ENCODE data around the gene C1orf56. TPM values are rescaled to one million over a fixed set of nuclear protein-coding genes. Genes with fewer than 3 reads are reported as not detected.
A peak's percentile ranks its signal among the peaks of the same experiment; 100 is the strongest.

The C1orf56 gene
- total RNA-seq, 2 experiments from 2014 or later, result 1.3 to 1.5 TPM

- no peaks in the 10 kb centered on the region for H3K27me3 Mint-ChIP-seq
- peak; percentile 91 for DNase-seq
- peak overlapping the region; percentile 30 for H3K4me3 Mint-ChIP-seq
- no peaks in the 10 kb centered on the region for H3K9me3 Mint-ChIP-seq (ENCODE audit: low read depth)
- peaks cover 26% of the 10 kb centered on the region for H3K36me3 Mint-ChIP-seq (ENCODE audit: low read depth)
- H3K27ac Mint-ChIP-seq, result peak overlapping the region; percentile 65
- H3K4me1 Mint-ChIP-seq, result peaks cover 5% of the 10 kb centered on the region
- peak; percentile 100 for ATAC-seq
- CTCF ChIA-PET, result interaction anchor here (0.5 to 3.1 kb wide), 27 partner anchors 12 to 1060 kb away, joined by 3 to 19 read pairs (median 5); partner anchors contain the start of genes BNIPL, C1orf56, CDC42SE1 and MINDY1
- intact Hi-C loops (cut with DNase I, micrococcal nuclease), result loop anchor here (1.0 to 5.0 kb wide), 6 partner anchors 32 to 132 kb away; partner anchors contain the start of genes GABPB2 (in 2 of the 2), TNFAIP8L2 (in 2 of the 2) and CDC42SE1 (in 1 of the 2)
- POLR2A ChIA-PET, result interaction anchor here (0.6 kb wide), 1 partner anchor 150 kb away, joined by 3 read pairs; no protein-coding TSS in a partner anchor
Observed at GRCh38 chr1:151024540-151025146, 22.9 kb upstream of the C1orf56 start.

- DNase-seq (no peak), ATAC-seq (no peak)
- no peaks in the 10 kb centered on the region for H3K9me3 Mint-ChIP-seq (ENCODE audit: low read depth)
- no peak overlapping the region for H3K27ac Mint-ChIP-seq
- H3K4me1 Mint-ChIP-seq, result peaks cover 5% of the 10 kb centered on the region
- ChIA-PET CTCF (interaction anchor here (0.7 to 3.1 kb wide), 5 partner anchors 9 to 73 kb away, joined by 3 to 13 read pairs (median 3); partner anchors contain the start of gene MINDY1), POLR2A (no interaction called here)
- intact Hi-C loops (cut with DNase I, micrococcal nuclease), result no loop called here
- no peak overlapping the region for H3K4me3 Mint-ChIP-seq
- H3K36me3 Mint-ChIP-seq (ENCODE audit: low read depth), result peaks cover 29% of the 10 kb centered on the region
- H3K27me3 Mint-ChIP-seq, result no peaks in the 10 kb centered on the region
Observed at GRCh38 chr1:151026460-151026859, 21.1 kb upstream of the C1orf56 start.

GRCh38 chr1:151032164-151032563, 15.4 kb upstream of the C1orf56 start:
- CTCF ChIA-PET, result interaction anchor here (1.9 kb wide), 1 partner anchor 16 kb away, joined by 11 read pairs; the partner anchor contains the start of gene C1orf56
- intact Hi-C loops (cut with DNase I, micrococcal nuclease), result no loop called here
- no peak overlapping the region for H3K4me3 Mint-ChIP-seq
- no peaks in the 10 kb centered on the region for H3K27me3 Mint-ChIP-seq
- peaks cover 3% of the 10 kb centered on the region for H3K4me1 Mint-ChIP-seq
- no peaks in the 10 kb centered on the region for H3K9me3 Mint-ChIP-seq (ENCODE audit: low read depth)
- POLR2A ChIA-PET, result no interaction called here
- H3K27ac Mint-ChIP-seq, result no peak overlapping the region
- no peak for DNase-seq
- H3K36me3 Mint-ChIP-seq (ENCODE audit: low read depth), result peaks cover 38% of the 10 kb centered on the region
- ATAC-seq, result no peak

- no peaks in the 10 kb centered on the region for H3K27me3 Mint-ChIP-seq
- ChIA-PET POLR2A (no interaction called here), CTCF (interaction anchor here (0.5 to 1.4 kb wide), 2 partner anchors 13 to 502 kb away, joined by 3 to 7 read pairs; partner anchors contain the start of gene C1orf56)
- no peaks in the 10 kb centered on the region for H3K9me3 Mint-ChIP-seq (ENCODE audit: low read depth)
- H3K4me1 Mint-ChIP-seq, result peaks cover 3% of the 10 kb centered on the region
- ATAC-seq (no peak), DNase-seq (no peak)
- H3K36me3 Mint-ChIP-seq (ENCODE audit: low read depth), result peaks cover 24% of the 10 kb centered on the region
- H3K27ac Mint-ChIP-seq, result no peak overlapping the region
- intact Hi-C loops (cut with DNase I, micrococcal nuclease), result no loop called here
- H3K4me3 Mint-ChIP-seq, result no peak overlapping the region
Observed at GRCh38 chr1:151035167-151035566, 12.4 kb upstream of the C1orf56 start.

- Mint-ChIP-seq H3K4me3 (no peak within 1 kb of the TSS), H3K27ac (no peak within 1 kb of the TSS), H3K9me3 (ENCODE audit: low read depth) (no peaks in the 10 kb centered on the region), H3K4me1 (peaks cover 3% of the 10 kb centered on the region), H3K36me3 (ENCODE audit: low read depth) (peaks cover 22% of the 10 kb centered on the region), H3K27me3 (no peaks in the 10 kb centered on the region)
- intact Hi-C loops (cut with DNase I, micrococcal nuclease), result no loop called here
- CTCF ChIA-PET, result interaction anchor here (0.7 to 1.2 kb wide), 4 partner anchors 11 to 312 kb away, joined by 3 to 4 read pairs (median 3); partner anchors contain the start of gene C1orf56
- POLR2A ChIA-PET, result interaction anchor here (0.5 to 0.6 kb wide), 2 partner anchors 261 to 403 kb away, joined by 3 to 4 read pairs; no protein-coding TSS in a partner anchor
- DNase-seq, result no peak
- ATAC-seq, result no peak
Observed at GRCh38 chr1:151036356-151036755, 11.2 kb upstream of the C1orf56 start, which contains the start of gene BNIPL. TSS of gene BNIPL (plus strand) at chr1:151036586. CDS start at chr1:151036726, 140 bp downstream.

GRCh38 chr1:151037032-151037431, 10.5 kb upstream of the C1orf56 start:
- no peak overlapping the region for H3K4me3 Mint-ChIP-seq
- H3K36me3 Mint-ChIP-seq (ENCODE audit: low read depth), result peaks cover 20% of the 10 kb centered on the region
- H3K27ac Mint-ChIP-seq, result no peak overlapping the region
- CTCF ChIA-PET, result interaction anchor here (0.7 to 1.2 kb wide), 4 partner anchors 10 to 311 kb away, joined by 3 to 4 read pairs (median 3); partner anchors contain the start of gene C1orf56
- no peaks in the 10 kb centered on the region for H3K27me3 Mint-ChIP-seq
- intact Hi-C loops (cut with DNase I, micrococcal nuclease), result no loop called here
- DNase-seq (no peak), ATAC-seq (no peak)
- peaks cover 3% of the 10 kb centered on the region for H3K4me1 Mint-ChIP-seq
- H3K9me3 Mint-ChIP-seq (ENCODE audit: low read depth), result no peaks in the 10 kb centered on the region
- POLR2A ChIA-PET, result interaction anchor here (0.5 to 0.6 kb wide), 2 partner anchors 260 to 402 kb away, joined by 3 to 4 read pairs; no protein-coding TSS in a partner anchor

- Mint-ChIP-seq H3K36me3 (ENCODE audit: low read depth) (peaks cover 13% of the 10 kb centered on the region), H3K27ac (no peak overlapping the region), H3K9me3 (ENCODE audit: low read depth) (no peaks in the 10 kb centered on the region), H3K4me1 (peaks cover 9% of the 10 kb centered on the region), H3K27me3 (no peaks in the 10 kb centered on the region), H3K4me3 (no peak overlapping the region)
- ChIA-PET POLR2A (no interaction called here), CTCF (interaction anchor here (0.6 kb wide), 2 partner anchors 229 to 639 kb away, joined by 3 to 4 read pairs; no protein-coding TSS in a partner anchor)
- intact Hi-C loops (cut with DNase I, micrococcal nuclease), result no loop called here
- no peak for DNase-seq
- no peak for ATAC-seq
Observed at GRCh38 chr1:151039521-151039920, 8.0 kb upstream of the C1orf56 start.

GRCh38 chr1:151043163-151043562, 4.4 kb upstream of the C1orf56 start:
- Mint-ChIP-seq H3K4me3 (no peak overlapping the region), H3K27me3 (no peaks in the 10 kb centered on the region), H3K36me3 (ENCODE audit: low read depth) (peaks cover 2% of the 10 kb centered on the region), H3K4me1 (peaks cover 24% of the 10 kb centered on the region), H3K27ac (no peak overlapping the region), H3K9me3 (ENCODE audit: low read depth) (no peaks in the 10 kb centered on the region)
- ChIA-PET CTCF (interaction anchor here (0.6 to 2.6 kb wide), 7 partner anchors 17 to 298 kb away, joined by 3 to 13 read pairs (median 3); partner anchors contain the start of gene MLLT11), POLR2A (no interaction called here)
- no peak for DNase-seq
- no peak for ATAC-seq
- intact Hi-C loops (cut with DNase I, micrococcal nuclease), result no loop called here

- POLR2A ChIA-PET, result interaction anchor here (0.9 to 1.9 kb wide), 4 partner anchors 10 to 233 kb away, joined by 3 to 6 read pairs (median 4); partner anchors contain the start of genes CDC42SE1, MLLT11 and TNFAIP8L2
- Mint-ChIP-seq H3K27ac (peak overlapping the region; percentile 86), H3K36me3 (ENCODE audit: low read depth) (peaks cover 26% of the 10 kb centered on the region), H3K4me3 (peak overlapping the region; percentile 84), H3K9me3 (ENCODE audit: low read depth) (no peaks in the 10 kb centered on the region), H3K4me1 (peaks cover 55% of the 10 kb centered on the region), H3K27me3 (no peaks in the 10 kb centered on the region)
- peak; percentile 75 for DNase-seq
- intact Hi-C loops (cut with DNase I, micrococcal nuclease), result loop anchor here (1.0 to 2.0 kb wide), 3 partner anchors 9 to 39 kb away; partner anchors contain the start of genes CDC42SE1 (in 1 of the 2) and PRUNE1 (in 1 of the 2)
- CTCF ChIA-PET, result interaction anchor here (0.8 to 3.2 kb wide), 17 partner anchors 8 to 365 kb away, joined by 3 to 34 read pairs (median 4); partner anchors contain the start of genes ANXA9, BNIPL, CDC42SE1 and MINDY1
- ATAC-seq, result peak; percentile 80
Observed at GRCh38 chr1:151047925-151048644, 534 bp downstream of the C1orf56 start.

GRCh38 chr1:151048645-151049032, 1.1 kb downstream of the C1orf56 start:
- no peak for DNase-seq
- Mint-ChIP-seq H3K27me3 (no peaks in the 10 kb centered on the region), H3K27ac (peak overlapping the region; percentile 86), H3K9me3 (ENCODE audit: low read depth) (no peaks in the 10 kb centered on the region), H3K36me3 (ENCODE audit: low read depth) (peaks cover 30% of the 10 kb centered on the region), H3K4me3 (peak overlapping the region; percentile 84), H3K4me1 (peaks cover 53% of the 10 kb centered on the region)
- ATAC-seq, result peak; percentile 6
- CTCF ChIA-PET, result interaction anchor here (1.0 to 3.2 kb wide), 7 partner anchors 11 to 365 kb away, joined by 3 to 34 read pairs (median 7); partner anchors contain the start of genes ANXA9, CDC42SE1, MINDY1 and MLLT11
- POLR2A ChIA-PET, result interaction anchor here (0.7 to 1.9 kb wide), 3 partner anchors 9 to 77 kb away, joined by 3 to 6 read pairs (median 5); partner anchors contain the start of genes CDC42SE1 and MLLT11
- intact Hi-C loops (cut with DNase I, micrococcal nuclease), result loop anchor here (1.0 to 2.0 kb wide), 3 partner anchors 9 to 40 kb away; partner anchors contain the start of genes CDC42SE1 (in 1 of the 2) and PRUNE1 (in 1 of the 2)

Measured in activated CD4-positive, alpha-beta T cell treated with anti-CD3 and anti-CD28 coated beads for 36 hours (primary cell).